PFSK-1 (cell line): Measurements from ENCODE around the gene PRAME.

Experiments
- FOXP2 ChIP-seq: optimal IDR thresholded peaks from 2 replicates; pipeline ENCODE3; 2011; ENCODE audit warnings: borderline replicate concordance, control low read depth, inconsistent platforms; ENCODE audit not compliant: insufficient read depth; ENCODE audit errors: extremely low read length, extremely low read depth
- POLR2AphosphoS5 ChIP-seq: IDR thresholded peaks from 2 replicates; pipeline ENCODE4 v1.6.1; 2012; ENCODE audit warnings: low read depth, mild to moderate bottlenecking, control low read depth, low read length, moderate library complexity
- REST ChIP-seq, 2 experiments: IDR thresholded peaks; 2 replicates each; pipeline versions ENCODE4 v1.6.1 to v1.8.0; 2011 to 2012; ENCODE audit warnings: low read depth in 2 of 2, low read length in 2 of 2, control low read depth in 1 of 2, inconsistent platforms in 1 of 2, mild to moderate bottlenecking in 1 of 2, moderate library complexity in 1 of 2; ENCODE audit not compliant: insufficient read depth in 1 of 2
- SIN3A ChIP-seq: IDR thresholded peaks from 2 replicates; pipeline ENCODE4 v1.6.1; 2012; ENCODE audit warnings: mild to moderate bottlenecking, low read length, moderate library complexity, borderline replicate concordance; ENCODE audit not compliant: insufficient read depth
- TAF1 ChIP-seq: IDR thresholded peaks from 2 replicates; pipeline ENCODE4 v1.6.1; 2012; ENCODE audit warnings: low read length, control low read depth, borderline replicate concordance; ENCODE audit not compliant: insufficient read depth

The PRAME gene

GRCh38 chr22:22556578-22556977 lies 2.5 kb downstream of the PRAME start:
- no peak for TF ChIP-seq REST (IDR thresholded peaks at IDR 0.05; ENCODE audit: insufficient read depth in 1 of 2, low read depth in 2 of 2, low read length in 2 of 2)
- TF ChIP-seq SIN3A, result no peak
- TF ChIP-seq TAF1, result no peak
- no peak for TF ChIP-seq FOXP2
- TF ChIP-seq POLR2AphosphoS5, result no peak

GRCh38 chr22:22555596-22555995 lies 3.5 kb downstream of the PRAME start:
- TF ChIP-seq POLR2AphosphoS5, result no peak
- TF ChIP-seq SIN3A, result no peak
- no peak for TF ChIP-seq FOXP2
- TF ChIP-seq REST (IDR thresholded peaks at IDR 0.05; ENCODE audit: insufficient read depth in 1 of 2, low read depth in 2 of 2, low read length in 2 of 2), result no peak
- TF ChIP-seq TAF1, result no peak

GRCh38 chr22:22554587-22555284 lies 4.3 kb downstream of the PRAME start:
- TF ChIP-seq SIN3A (no peak), TAF1 (no peak), REST (IDR thresholded peaks at IDR 0.05; ENCODE audit: insufficient read depth in 1 of 2, low read depth in 2 of 2, low read length in 2 of 2) (no peak), FOXP2 (no peak), POLR2AphosphoS5 (no peak)

- no peak for TF ChIP-seq TAF1
- TF ChIP-seq POLR2AphosphoS5, result no peak
- TF ChIP-seq SIN3A, result no peak
- no peak for TF ChIP-seq REST (IDR thresholded peaks at IDR 0.05; ENCODE audit: insufficient read depth in 1 of 2, low read depth in 2 of 2, low read length in 2 of 2)
- TF ChIP-seq FOXP2, result no peak
Observed at GRCh38 chr22:22553735-22554586, 5.1 kb downstream of the PRAME start.
